GM12878 (cell line): ENCODE data around the gene ARFIP1. TPM values are rescaled to one million over a fixed set of nuclear protein-coding genes. Genes with fewer than 3 reads are reported as not detected.

Experiments
- ATAC-seq: fragments of 200-7000 bp; cut with Tn5 transposase; 3 replicates; pipeline ENCODE4 v1.9.1; 2020; ENCODE audit warnings: mild to moderate bottlenecking, moderate library complexity
- BruUV-seq: library from RNA; stranded (reverse); fragments of 400-500 nt; replicated peaks from 2 replicates; lab custom pipeline; 2021; lab: Mats Ljungman, UMichigan
- CTCF ChIA-PET: fragments of 300-600 bp; sonication (Branson Sonifier 250); formaldehyde crosslinking; extraction: SDS; loops from one replicate; lab custom pipeline; 2021; ENCODE audit warnings: inconsistent platforms; lab: Yijun Ruan, JAX
- POLR2A ChIA-PET: fragments of 350-600 bp; formaldehyde crosslinking; extraction: SDS; loops from one replicate; lab custom pipeline; 2021; ENCODE audit warnings: inconsistent platforms; lab: Charles Lee
- RAD21 ChIA-PET: fragments of 300-600 bp; sonication (Branson Sonifier 250); formaldehyde crosslinking; loops from one replicate; lab custom pipeline; 2023; ENCODE audit warnings: antibody characterized with exemption; ENCODE audit not compliant: unreplicated experiment; lab: Charles Lee
- SMC1A ChIA-PET: fragments of 300-600 bp; sonication (Branson Sonifier 250); formaldehyde crosslinking; loops from one replicate; lab custom pipeline; 2023; ENCODE audit not compliant: unreplicated experiment, uncharacterized antibody; lab: Charles Lee
- DNase-seq: peaks from one replicate; pipeline ENCODE4 v3.0.0-alpha.2; 2011; ENCODE audit warnings: low read depth, low spot score
- FAIRE-seq: peaks from 3 replicates; lab custom pipeline; 2011; peaks lifted over from hg19 to GRCh38; lab: Jason Lieb, UNC
- H2AFZ ChIP-seq: 2 replicates; pipeline ENCODE4 v1.6.0; 2011; ENCODE audit warnings: low read depth, low read length, control low read depth; ENCODE audit not compliant: control insufficient read depth
- H3K27ac ChIP-seq: 2 replicates; pipeline ENCODE4 v1.5.1; 2011; ENCODE audit warnings: control low read depth; ENCODE audit not compliant: control insufficient read depth, insufficient read depth
- H3K27me3 ChIP-seq, 2 experiments: replicated peaks in 1 of 2; 2 replicates each; pipeline versions ENCODE4 v1.6.0 to v1.6.1; 2011; ENCODE audit warnings: low read length in 1 of 2; ENCODE audit not compliant: control insufficient read depth in 2 of 2, insufficient read depth in 2 of 2
- H3K36me3 ChIP-seq, 2 experiments: 2 replicates each; pipeline ENCODE4 v1.5.1; 2011; ENCODE audit warnings: low read length in 1 of 2; ENCODE audit not compliant: control insufficient read depth in 2 of 2, insufficient read depth in 2 of 2
- H3K4me1 ChIP-seq: 2 replicates; pipeline ENCODE4 v1.6.1; 2011; ENCODE audit warnings: mild to moderate bottlenecking, low read length, moderate library complexity, mixed read lengths; ENCODE audit not compliant: control insufficient read depth, insufficient read depth
- H3K4me2 ChIP-seq: 2 replicates; pipeline ENCODE4 v1.6.0; 2011; ENCODE audit warnings: control low read depth; ENCODE audit not compliant: control insufficient read depth, insufficient read depth
- H3K4me3 ChIP-seq: fragments of 200-600 bp; sonication (generic); 2 replicates; pipeline ENCODE4 v1.5.1; 2016
- H3K79me2 ChIP-seq: 2 replicates; pipeline ENCODE4 v1.6.0; 2011; ENCODE audit warnings: low read length; ENCODE audit not compliant: control insufficient read depth, insufficient read depth
- H3K9ac ChIP-seq: 2 replicates; pipeline ENCODE4 v1.8.0; 2011; ENCODE audit warnings: low read length, control low read depth, mixed read lengths; ENCODE audit not compliant: control insufficient read depth, insufficient read depth
- H3K9me3 ChIP-seq: replicated peaks from 3 replicates; pipeline ENCODE4 v1.5.1; 2011; ENCODE audit warnings: mild to moderate bottlenecking, low read length; ENCODE audit not compliant: control insufficient read depth, insufficient read depth
- H4K20me1 ChIP-seq: 2 replicates; pipeline ENCODE4 v1.6.0; 2011; ENCODE audit not compliant: control insufficient read depth, insufficient read depth
- JUNB ChIP-seq: IDR thresholded peaks from 2 replicates; pipeline ENCODE4 v1.6.1; 2016; ENCODE audit warnings: antibody characterized with exemption, mild to moderate bottlenecking
- NFYB ChIP-seq: IDR thresholded peaks from 2 replicates; pipeline ENCODE4 v1.6.1; 2011; ENCODE audit warnings: low read depth, mild to moderate bottlenecking, low read length, improper control_type of control experiment, moderate library complexity; ENCODE audit not compliant: insufficient read depth
- NR2F1 ChIP-seq: fragments of 450-650 bp; conservative IDR thresholded peaks from 2 replicates; pipeline ENCODE4 v1.6.1; 2017; ENCODE audit warnings: mild to moderate bottlenecking
- PAX5 ChIP-seq: IDR thresholded peaks from 2 replicates; pipeline ENCODE4 v1.6.1; 2011; ENCODE audit warnings: low read depth, low read length, borderline replicate concordance
- POLR2AphosphoS5 ChIP-seq: IDR thresholded peaks from 2 replicates; pipeline ENCODE4 v1.6.1; 2011; ENCODE audit warnings: mild to moderate bottlenecking, low read length, inconsistent platforms
- RFX5 ChIP-seq: IDR thresholded peaks from 2 replicates; pipeline ENCODE4 v1.6.1; 2011; ENCODE audit warnings: low read depth, low read length, improper control_type of control experiment
- ZBED1 ChIP-seq: IDR thresholded peaks from 2 replicates; pipeline ENCODE4 v1.6.1; 2016; ENCODE audit warnings: borderline replicate concordance
- ZNF207 ChIP-seq: fragments of 450-650 bp; IDR thresholded peaks from 2 replicates; pipeline ENCODE4 v1.6.1; 2014; ENCODE audit warnings: antibody characterized with exemption, mild to moderate bottlenecking, borderline replicate concordance
- WGBS: methylation state at CpG from one replicate; pipeline ENCODE4 v1.1.6; 2016; ENCODE audit warnings: low lambda C conversion rate; ENCODE audit not compliant: insufficient replicate concordance, insufficient coverage; ENCODE audit errors: missing lambda C conversion rate; 5-methylcytosine and 5-hydroxymethylcytosine counted together
- in situ Hi-C: fragments of 300-500 bp; cut with MboI; formaldehyde crosslinking; loops from 9 replicates; pipeline ENCODE4 v1.14.3; 2018; ENCODE audit warnings: mixed read lengths
- intact Hi-C: fragments of 100-400 bp; cut with micrococcal nuclease; formaldehyde crosslinking; loops from one replicate; pipeline ENCODE4 v1.14.2; 2022; ENCODE audit not compliant: unreplicated experiment
- polyA plus RNA-seq, 11 experiments: library from polyadenylated mRNA; depleted of rRNA in 4 of 11; unstranded in 6 of 11; stranded (reverse) in 5 of 11; fragments of >200 nt; fragmentation: Nextera tagmentation in 4 of 11; fragmentation: Illumina TruSeq in 1 of 11; extraction: Ambion mirVana in 4 of 11; extraction: Trizol in 1 of 11; gene quantifications; 1 replicate in 1 of 11; 2 replicates in 10 of 11; pipeline versions ENCODE4 v1.2.1 to v1.2.3, GENCODE V29; 2011 to 2016; ENCODE audit warnings: inconsistent platforms in 2 of 11, missing spikeins in 2 of 11, low read depth in 1 of 11
- total RNA-seq, 4 experiments: library from RNA; depleted of rRNA in 3 of 4; stranded (reverse); fragments of >200 nt in 3 of 4; fragmentation: Illumina TruSeq in 1 of 4; extraction: Trizol in 1 of 4; gene quantifications; 2 replicates each; pipeline versions ENCODE4 v1.2.1 to v1.2.3, GENCODE V29; 2013 to 2021

ARFIP1 gene
- total and polyA plus RNA-seq, 10 of the 15 experiments (the other 5 are each of a cell fraction or from before 2014, with no cell fraction given), result 9.5 to 21.7 (median 15.4) TPM

- SMC1A ChIA-PET, result interaction anchor here (0.6 to 3.0 kb wide), 3 partner anchors 10 to 40 kb away, joined by 3 to 10 read pairs (median 3); no protein-coding TSS in a partner anchor
- no peak overlapping the region for H3K9ac ChIP-seq
- no peak overlapping the region for H3K27ac ChIP-seq
- intact Hi-C loops (no loop called here), in situ Hi-C loops (no loop called here)
- POLR2A ChIA-PET, result interaction anchor here (0.6 kb wide), 1 partner anchor 702 kb away, joined by 3 read pairs; no protein-coding TSS in a partner anchor
- ATAC-seq (peak; percentile 40), FAIRE-seq (no peak), DNase-seq (no peak)
- H4K20me1 ChIP-seq, result no peaks in the 10 kb centered on the region
- no peaks in the 10 kb centered on the region for H3K9me3 ChIP-seq
- TF ChIP-seq JUNB (no peak), NFYB (no peak), PAX5 (no peak), NR2F1 (no peak), RFX5 (no peak), POLR2AphosphoS5 (no peak), ZNF207 (no peak), ZBED1 (no peak)
- CTCF ChIA-PET, result interaction anchor here (0.9 kb wide), 1 partner anchor 703 kb away, joined by 4 read pairs; no protein-coding TSS in a partner anchor
- no TSS peak for BruUV-seq
- peaks cover 2% of the 10 kb centered on the region; the same call in 1 of the 2 replicates for H3K79me2 ChIP-seq
- 97% methylated on average over 3 of the region's 3 CpGs for WGBS
- no peaks in the 10 kb centered on the region for H3K27me3 ChIP-seq
- H3K36me3 ChIP-seq, result no peaks in the 10 kb centered on the region
- H3K4me1 ChIP-seq, result no peaks in the 10 kb centered on the region
- RAD21 ChIA-PET, result no interaction called here
- H2AFZ ChIP-seq, result no peak overlapping the region
- H3K4me2 ChIP-seq, result no peak overlapping the region
- no peak overlapping the region for H3K4me3 ChIP-seq
Observed at GRCh38 chr4:152806501-152807125, 26.9 kb downstream of the ARFIP1 start.
